NAMALWA (cell line): ENCODE measurements around the gene CRYGN.

Experiments
- DNase-seq: peaks from one replicate; pipeline ENCODE4 v3.0.0-alpha.2; 2015; ENCODE audit warnings: low spot score

CRYGN gene

GRCh38 chr7:151426904-151427704 is 12.8 kb downstream of the CRYGN start:
- no peak for DNase-seq

GRCh38 chr7:151426441-151426903 is 13.5 kb downstream of the CRYGN start:
- DNase-seq, result no peak

GRCh38 chr7:151425670-151426440 is 14.1 kb downstream of the CRYGN start:
- DNase-seq, result no peak

GRCh38 chr7:151424799-151425198 is 15.1 kb downstream of the CRYGN start:
- DNase-seq, result no peak

- DNase-seq, result no peak
Measured at GRCh38 chr7:151423936-151424335, 16.0 kb downstream of the CRYGN start.

- no peak for DNase-seq
Measured at GRCh38 chr7:151423226-151423625, 16.7 kb downstream of the CRYGN start.

GRCh38 chr7:151422212-151422611 is 17.7 kb downstream of the CRYGN start:
- no peak for DNase-seq

GRCh38 chr7:151420144-151420543 is 19.8 kb downstream of the CRYGN start:
- DNase-seq, result no peak

- no peak for DNase-seq
Measured at GRCh38 chr7:151416941-151417315, 23.0 kb downstream of the CRYGN start.

GRCh38 chr7:151416112-151416940 is 23.6 kb downstream of the CRYGN start:
- no peak for DNase-seq

GRCh38 chr7:151415375-151416105 is 24.4 kb downstream of the CRYGN start:
- DNase-seq, result no peak

GRCh38 chr7:151413241-151413640 is 26.7 kb downstream of the CRYGN start:
- DNase-seq, result no peak

- DNase-seq, result no peak
Measured at GRCh38 chr7:151412318-151412717, 27.6 kb downstream of the CRYGN start.

GRCh38 chr7:151411551-151411950 is 28.4 kb downstream of the CRYGN start:
- peak; percentile 78 for DNase-seq

- no peak for DNase-seq
Measured at GRCh38 chr7:151410405-151411390, 29.2 kb downstream of the CRYGN start.

- no peak for DNase-seq
Measured at GRCh38 chr7:151409667-151410404, 30.1 kb downstream of the CRYGN start, which contains the start of gene WDR86. TSS of gene WDR86 (minus strand) at chr7:151410038. CDS start at chr7:151409589, 449 bp downstream.

- DNase-seq, result peak; percentile 60
Measured at GRCh38 chr7:151408839-151409666, 30.9 kb downstream of the CRYGN start.

GRCh38 chr7:151408498-151408838 is 31.5 kb downstream of the CRYGN start:
- no peak for DNase-seq
